ENCODE data around the gene AP5S1.

GRCh38 chr20:3804781-3805180 lies 15.6 kb upstream of the AP5S1 start:
- no peak for TF ChIP-seq CTCF (conservative IDR thresholded peaks at IDR 0.05)
- TF ChIP-seq EZH2 (IDR thresholded peaks at IDR 0.05; ENCODE audit: low read depth): no peak

Data from PC-9 (cell line).